Left colon (tissue), 2 donors: ENCODE data around the gene WDFY2. TPM values are rescaled to one million over a fixed set of nuclear protein-coding genes. Genes with fewer than 3 reads are reported as not detected.

ENCODE experiments used
- ATAC-seq: fragments of 200-7000 bp; cut with Tn5 transposase; one replicate; pipeline ENCODE4 v1.9.1; 2020; ENCODE audit warnings: mild to moderate bottlenecking, moderate library complexity
- DNase-seq, 2 donors: peaks; one replicate each; pipeline ENCODE4 v3.0.0-alpha.2; 2020
- intact Hi-C, 2 donors: fragments of 100-400 bp; cut with DNase I in 1 of 2; cut with micrococcal nuclease in 1 of 2; formaldehyde crosslinking; loops; one replicate each; pipeline versions ENCODE4 v1.11.2 to v1.14.0; 2022; cut with DNase I, micrococcal nuclease
- total RNA-seq, 2 donors: library from RNA; stranded (reverse); fragmentation: NEBNext Ultra II Directional; extraction: Animal tissue kit (Norgen Biotek cat#: 25700); gene quantifications; one replicate each; pipeline ENCODE4 v1.2.1, GENCODE V29; 2021
- donor health status: DM: no; HTN: no; CAD: no.
- donor health status: DM: yes; HTN: yes; CAD: no.

WDFY2 gene
- total RNA-seq, 2 donors from 2014 or later, result 4.2 to 4.7 TPM

DNA sequence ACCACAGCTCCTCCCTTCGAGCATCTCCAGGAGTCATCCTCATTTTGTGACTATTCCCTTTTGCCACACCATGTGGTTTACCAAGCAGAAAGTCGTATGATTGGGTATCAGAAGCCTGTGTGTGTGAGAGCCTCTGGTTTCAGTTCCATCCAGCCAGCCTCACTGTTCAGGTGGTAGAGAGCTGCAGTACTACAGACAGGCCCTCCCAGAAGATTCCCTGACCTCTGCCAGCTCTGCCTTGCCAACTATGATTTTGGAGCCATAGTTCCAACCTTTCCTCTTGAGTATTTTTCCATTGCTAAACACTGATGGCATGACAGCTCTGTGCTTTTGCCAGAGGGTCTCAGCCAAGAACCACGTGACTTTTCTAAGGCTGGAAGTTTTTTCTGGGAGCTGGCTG is 137.2 kb downstream of the WDFY2 start:
- no peak for ATAC-seq

DNA sequence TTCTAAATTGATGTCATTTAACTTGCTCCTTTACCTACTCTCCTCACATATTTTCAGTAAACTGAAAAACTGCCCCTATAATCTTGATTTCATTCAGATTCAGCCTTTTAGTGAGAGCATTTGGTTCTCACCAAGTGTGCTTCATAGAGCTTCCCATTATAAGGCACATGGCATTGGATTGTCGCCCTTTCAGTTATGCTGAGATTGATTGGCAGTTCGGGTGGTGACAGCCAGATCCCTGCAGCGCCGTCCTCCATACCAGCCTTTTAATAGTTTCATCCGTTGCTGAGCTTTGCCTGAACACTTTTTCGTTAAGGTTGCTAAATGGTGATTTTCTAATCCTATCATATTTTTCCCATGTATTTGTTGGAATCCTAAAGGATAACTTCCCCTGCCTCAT is 139.3 kb downstream of the WDFY2 start:
- DNase-seq (no peak), ATAC-seq (no peak)
- intact Hi-C loops, result no loop called here

More for the DNA sequence above, 137.2 kb downstream of the WDFY2 start:
- DNase-seq, result no peak
- intact Hi-C loops, result no loop called here

DNA sequence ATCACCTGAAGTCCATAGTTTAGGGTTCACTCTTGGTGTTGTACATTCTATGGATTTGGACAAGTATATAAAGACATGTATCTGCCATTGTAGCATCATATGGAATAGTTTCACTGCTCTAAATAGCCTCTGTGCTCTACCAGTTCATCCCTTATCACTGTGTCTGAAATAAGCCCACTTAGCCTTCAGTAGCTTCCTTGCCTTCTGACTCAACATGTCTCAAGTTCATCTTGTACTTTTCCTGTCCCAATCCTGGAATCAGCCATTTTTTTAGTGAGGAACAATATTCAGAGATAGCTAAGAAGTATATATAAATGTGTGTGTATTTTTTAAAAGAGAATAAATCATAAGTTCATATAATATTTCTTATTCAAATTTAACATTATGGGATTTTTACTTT is 140.5 kb downstream of the WDFY2 start:
- DNase-seq, result no peak
- no peak for ATAC-seq
- intact Hi-C loops, result no loop called here

DNA sequence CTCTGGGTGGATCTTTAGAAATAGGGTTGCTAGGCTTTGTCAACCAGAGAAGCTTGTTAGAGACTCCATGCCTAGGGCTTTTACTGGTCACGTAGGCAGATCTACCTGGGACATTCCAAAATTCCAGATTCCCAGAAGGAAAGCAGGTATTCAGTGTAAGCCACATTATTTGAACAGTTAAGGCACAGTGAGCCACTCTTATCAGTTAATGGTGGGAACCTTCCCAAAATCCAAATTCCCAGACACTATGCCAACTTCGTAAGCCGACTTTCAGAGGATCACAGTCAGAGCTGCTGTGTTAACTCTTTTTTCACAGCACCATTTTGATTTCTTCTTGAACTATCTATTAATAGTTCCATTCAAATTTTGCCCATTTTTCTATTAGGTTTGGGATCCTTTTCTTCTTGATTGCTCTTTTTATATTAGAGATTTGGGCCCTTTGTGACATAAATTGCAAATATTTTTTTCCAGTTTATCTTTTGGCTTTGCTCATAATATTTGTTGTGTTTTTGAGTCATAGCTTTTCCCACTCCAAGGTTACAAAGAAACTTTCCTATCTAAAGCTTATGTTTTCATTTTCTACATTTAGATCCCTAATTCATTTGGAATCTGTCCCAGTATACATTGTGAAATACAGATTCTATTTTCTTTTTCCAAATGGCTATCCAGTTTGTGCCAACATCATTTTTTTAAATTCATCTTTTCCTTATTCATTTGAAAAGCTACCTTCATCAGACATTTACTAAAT is 142.4 kb downstream of the WDFY2 start:
- ATAC-seq (no peak), DNase-seq (no peak)
- intact Hi-C loops, result no loop called here

DNA sequence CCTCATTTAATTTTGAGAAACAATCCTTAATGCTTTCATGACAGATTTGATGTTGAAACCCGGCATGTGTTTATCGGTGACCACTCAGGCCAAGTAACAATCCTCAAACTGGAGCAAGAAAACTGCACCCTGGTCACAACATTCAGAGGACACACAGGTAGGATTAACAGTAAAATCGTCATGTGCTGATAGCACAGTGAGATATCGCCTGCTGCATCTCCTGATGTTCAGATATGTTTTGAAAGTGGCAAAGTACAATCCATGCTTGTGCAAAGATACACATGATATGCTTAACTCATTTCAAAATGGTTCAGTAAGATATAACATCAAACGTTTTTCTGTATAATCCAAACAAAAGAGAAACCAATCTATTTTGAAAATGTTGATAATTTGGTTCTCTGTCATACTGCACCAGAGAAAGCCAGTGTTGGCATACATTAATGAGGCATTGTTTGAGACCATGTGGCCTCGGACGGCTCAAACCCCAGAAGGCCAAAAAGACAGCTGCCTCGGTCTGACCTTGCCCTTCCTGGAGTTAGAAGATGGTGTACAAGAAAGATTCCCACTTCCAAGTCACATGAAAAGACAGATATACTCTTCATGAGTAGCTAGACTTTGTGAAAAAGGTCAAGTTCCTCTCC is 143.5 kb downstream of the WDFY2 start:
- ATAC-seq (no peak), DNase-seq (no peak)
- intact Hi-C loops, result no loop called here

DNA sequence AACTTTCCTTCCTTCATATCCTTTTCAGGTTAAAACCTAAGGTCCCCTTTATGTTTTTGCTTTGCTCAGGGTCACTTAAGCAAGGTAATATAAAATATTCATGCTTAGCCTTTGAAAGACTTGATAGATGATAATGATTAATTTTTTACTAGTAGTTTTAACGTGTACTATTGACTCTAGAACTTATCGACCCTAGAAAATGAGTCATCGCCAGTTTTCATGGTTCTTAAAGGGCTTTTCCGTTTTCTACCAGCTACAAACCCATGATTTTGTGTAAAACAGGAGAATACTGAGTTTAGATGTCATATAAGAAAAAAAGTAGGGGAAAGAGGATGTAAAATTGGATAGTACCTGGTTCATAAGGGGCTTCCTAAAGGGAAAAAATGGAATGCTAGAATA is 144.0 kb downstream of the WDFY2 start:
- no peak for DNase-seq
- no peak for ATAC-seq
- intact Hi-C loops, result no loop called here

DNA sequence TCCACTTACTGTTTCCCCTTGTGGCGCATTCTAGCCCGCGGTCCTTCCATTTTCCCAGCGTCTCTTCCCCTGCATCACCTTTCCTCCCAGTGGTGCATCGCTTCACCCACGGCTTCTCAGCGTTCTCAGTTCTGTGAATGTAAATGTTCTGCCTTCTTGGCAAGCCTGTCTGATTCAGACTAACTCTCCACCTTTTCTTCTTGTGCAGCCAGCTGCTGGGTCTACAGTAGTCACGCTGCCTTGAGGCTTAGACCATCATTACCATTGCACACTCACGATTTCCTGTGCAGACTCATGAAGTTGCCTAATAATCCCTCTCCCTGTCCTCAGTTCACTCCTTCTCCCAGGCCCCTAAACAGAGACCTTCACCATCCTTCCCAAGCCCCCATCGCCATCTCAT is 144.7 kb downstream of the WDFY2 start:
- intact Hi-C loops, result no loop called here
- ATAC-seq (no peak), DNase-seq (no peak)

DNA sequence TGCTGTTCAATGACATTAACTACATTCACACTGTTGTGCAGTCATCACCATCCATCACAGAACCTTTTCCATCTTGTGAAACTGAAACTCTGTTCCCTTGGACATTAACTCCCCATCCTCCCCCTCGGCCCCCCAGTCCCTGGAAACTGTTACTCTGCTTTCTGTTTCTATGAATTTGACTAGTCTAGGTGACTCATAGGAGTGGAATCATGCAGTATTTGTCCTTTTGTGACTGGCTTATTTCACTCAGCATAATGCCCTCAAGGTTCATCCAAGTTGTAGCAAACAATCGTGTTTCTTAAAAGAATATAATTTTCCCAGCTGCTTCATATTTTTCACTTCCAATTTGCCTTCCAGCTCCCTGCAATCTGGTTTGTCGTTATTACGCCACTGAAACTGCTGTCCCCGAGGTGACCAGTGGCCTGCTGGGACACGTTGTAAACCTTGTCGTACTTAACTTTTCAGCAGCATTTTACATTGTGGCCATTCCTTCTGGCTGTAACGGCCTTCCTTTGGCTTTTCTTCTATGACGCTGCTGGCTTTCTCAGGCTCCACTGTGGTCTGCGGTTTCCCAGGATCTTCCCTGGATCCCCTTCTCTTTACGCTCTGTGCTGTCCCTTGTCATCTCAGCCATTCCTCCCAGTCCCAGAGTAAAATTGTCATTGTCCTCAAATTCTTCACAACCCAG is 145.7 kb downstream of the WDFY2 start:
- DNase-seq (no peak), ATAC-seq (no peak)
- intact Hi-C loops, result no loop called here

DNA sequence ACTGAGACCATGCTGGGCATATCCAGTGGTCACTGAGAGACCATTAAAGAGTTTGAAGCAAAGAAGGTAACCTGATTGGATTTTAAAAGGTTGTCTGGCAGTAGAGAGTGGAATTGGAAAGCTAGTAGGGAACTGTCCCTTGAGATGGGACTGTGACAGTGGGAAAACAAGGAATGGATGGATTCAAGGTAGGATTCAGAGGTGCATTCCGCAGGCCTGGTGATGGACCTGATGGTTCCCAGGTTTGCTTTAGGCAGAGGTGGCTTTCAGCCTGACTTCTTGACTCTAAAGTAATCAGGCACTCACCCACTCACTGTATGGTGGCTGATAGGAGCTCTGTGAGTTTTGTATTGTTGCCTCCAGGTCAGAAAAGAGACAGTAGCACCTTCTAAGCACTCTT is 146.7 kb downstream of the WDFY2 start:
- ATAC-seq (no peak), DNase-seq (no peak)
- intact Hi-C loops, result no loop called here

DNA sequence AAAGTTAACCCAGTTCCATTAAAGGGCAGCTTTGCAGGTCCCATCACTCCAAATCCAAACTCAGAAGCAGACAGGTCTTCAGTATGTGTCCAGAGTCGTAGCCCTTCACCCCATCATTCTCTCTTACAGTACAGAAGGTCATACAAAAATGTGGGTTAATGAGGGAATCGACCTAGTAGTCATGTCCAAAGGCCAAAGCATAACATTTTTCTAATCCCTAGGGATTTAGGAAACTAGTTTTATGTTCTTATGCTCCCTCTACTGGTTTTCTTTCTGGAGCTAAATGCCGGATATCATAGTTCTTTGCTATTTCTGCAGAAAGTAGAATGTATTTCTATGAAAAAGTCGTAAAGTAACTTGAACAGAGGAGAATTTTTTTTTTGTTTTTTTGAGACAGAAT is 147.5 kb downstream of the WDFY2 start:
- intact Hi-C loops, result no loop called here
- no peak for ATAC-seq

DNA sequence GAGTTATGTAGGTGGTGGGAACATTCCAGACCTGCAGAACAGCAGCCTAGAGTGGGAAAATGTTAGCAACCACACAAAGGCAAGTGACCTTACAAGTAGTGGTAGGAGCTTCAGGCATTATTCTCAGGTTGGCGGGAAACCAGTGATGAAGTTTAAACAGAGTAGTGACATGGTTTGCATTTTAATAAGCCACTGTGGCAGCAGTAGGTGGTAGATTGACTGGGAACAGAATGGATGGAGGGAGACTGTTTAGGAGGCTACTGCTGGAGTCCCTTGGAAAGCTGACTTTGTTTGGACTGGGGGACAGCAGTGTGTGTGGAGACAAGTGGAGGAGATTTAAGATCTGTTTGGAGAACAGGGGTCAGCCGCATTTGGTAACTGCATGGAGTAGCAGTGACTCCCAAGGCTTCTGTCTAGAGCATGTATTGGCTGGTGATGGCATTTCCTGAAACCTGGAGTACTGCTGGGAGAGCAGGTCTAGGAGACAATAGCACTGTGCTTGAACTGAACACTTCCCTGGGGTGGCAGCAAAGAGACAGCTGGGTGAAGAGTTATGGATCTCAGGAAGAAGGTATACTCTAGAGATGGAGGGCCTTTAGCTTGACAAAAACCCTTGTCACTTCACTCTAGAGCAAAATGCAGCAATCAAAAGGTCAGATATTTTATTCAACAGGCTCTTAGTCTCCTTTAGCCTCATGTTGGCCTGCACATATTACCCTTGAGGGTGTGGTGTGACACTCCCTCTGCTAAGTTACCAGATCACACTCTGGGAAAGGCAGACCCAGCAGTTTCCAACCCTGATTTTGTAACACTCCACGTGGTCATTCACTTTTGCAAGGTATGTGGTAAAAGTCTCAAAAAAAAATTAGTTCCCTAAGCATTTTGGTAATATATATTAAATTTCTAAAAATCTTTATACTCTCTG is 149.4 kb downstream of the WDFY2 start:
- ATAC-seq, result peak; percentile 69
- intact Hi-C loops, result no loop called here
- DNase-seq, result no peak

More for the DNA sequence above, 147.5 kb downstream of the WDFY2 start:
- no peak for DNase-seq

DNA sequence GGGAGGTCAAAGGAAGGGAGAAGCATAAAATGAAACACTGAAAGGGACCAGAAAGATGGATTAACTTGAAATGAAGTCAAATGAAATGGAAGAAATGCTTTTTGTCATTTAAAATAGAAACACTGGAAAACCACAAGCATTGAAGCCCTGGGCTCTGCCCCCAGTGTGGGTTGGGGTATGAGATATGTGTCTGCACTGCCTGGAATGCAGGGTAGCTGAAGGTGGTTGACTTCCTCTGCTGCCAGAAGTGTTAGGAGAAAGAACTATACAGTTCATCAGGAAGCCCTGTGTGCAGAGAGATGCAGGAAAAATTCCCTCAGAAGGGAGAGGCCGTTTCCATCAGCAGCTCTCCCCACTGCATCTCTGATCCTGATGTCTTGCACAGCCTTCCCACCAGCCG is 150.5 kb downstream of the WDFY2 start:
- ATAC-seq (no peak), DNase-seq (no peak)
- intact Hi-C loops, result no loop called here

DNA sequence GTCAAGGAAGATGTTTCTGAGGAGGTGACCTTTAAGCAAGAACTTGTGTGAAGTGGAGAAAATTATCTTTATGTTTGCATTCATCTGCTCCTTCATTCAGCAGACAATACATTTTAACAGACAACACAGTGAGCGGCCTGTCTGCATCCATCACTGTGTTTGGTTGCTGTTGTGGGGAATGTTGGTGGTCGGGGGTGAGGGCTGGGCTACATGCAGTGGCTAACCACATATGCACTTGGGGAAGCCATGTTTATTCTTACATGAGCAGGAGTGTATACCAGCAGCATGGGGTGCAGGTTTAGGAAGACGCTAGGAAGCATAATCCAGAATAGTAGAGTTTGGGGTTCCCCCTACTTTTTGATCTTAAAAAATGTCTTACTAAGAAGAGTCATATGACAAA is 153.3 kb downstream of the WDFY2 start:
- intact Hi-C loops, result no loop called here

DNA sequence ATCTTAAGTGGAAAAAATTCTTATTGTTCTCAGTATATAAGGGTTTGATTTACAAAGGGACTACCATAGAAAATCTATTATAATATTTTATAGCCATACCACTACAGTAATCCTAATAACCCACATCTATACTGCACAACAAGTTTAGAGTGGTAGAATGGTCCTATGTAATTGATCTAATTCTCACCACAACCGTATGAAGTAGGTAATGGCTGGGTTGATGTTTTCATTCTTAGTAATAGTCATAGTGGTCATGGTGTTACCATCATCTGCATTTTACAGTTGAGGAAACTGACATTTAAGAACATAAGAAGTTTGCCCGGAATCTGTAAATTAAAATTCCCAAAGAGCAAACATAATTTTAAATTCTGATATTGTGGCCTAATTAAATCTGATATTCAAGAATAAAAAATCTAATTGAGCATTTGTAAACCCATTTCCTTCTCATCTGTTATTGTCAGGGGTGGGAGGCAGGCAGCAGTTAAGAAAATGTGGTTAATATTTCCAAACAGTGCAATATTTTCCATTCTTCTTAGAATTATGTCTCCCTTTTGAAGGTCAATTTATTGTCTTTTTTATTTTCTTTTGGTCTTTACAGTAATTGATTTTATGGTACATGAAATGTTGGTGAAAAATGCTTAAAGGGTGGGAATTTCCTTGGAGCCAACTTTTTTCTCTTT is 154.1 kb downstream of the WDFY2 start:
- DNase-seq (no peak), ATAC-seq (no peak)
- intact Hi-C loops, result no loop called here

More for the DNA sequence above, 153.3 kb downstream of the WDFY2 start:
- ATAC-seq, result no peak
- DNase-seq, result no peak

DNA sequence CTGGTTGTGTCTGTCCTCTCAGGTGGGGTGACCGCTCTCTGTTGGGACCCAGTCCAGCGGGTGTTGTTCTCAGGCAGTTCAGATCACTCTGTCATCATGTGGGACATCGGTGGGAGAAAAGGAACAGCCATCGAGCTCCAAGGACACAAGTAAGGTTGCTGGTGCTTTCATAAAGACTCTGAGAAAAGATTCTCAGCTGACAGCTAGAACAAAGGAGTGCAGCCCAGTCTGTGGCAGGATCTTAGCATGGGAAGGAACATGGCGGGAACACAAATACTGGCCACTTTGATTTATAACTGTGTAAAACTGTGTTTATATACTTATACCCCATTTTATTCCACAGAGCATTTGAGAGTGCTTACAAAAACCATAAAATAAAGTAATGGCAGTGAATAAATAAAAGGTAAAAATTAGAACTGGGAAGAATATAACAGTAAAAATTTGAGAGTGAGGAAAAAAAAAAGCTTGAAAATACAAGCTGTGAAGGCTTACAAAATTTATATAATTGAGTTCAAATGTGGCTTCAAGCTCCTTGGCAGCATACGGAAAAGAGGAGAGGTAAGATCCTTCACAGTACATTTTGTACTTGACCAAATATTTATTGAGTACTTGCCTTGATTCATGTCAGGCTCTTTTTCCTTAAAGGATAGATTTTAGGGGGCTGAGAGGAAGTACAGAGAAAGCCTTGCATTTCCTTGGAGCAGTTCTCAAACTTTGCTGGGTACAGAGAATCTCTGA is 154.9 kb downstream of the WDFY2 start:
- intact Hi-C loops, result no loop called here
- no peak for DNase-seq
- ATAC-seq, result no peak

DNA sequence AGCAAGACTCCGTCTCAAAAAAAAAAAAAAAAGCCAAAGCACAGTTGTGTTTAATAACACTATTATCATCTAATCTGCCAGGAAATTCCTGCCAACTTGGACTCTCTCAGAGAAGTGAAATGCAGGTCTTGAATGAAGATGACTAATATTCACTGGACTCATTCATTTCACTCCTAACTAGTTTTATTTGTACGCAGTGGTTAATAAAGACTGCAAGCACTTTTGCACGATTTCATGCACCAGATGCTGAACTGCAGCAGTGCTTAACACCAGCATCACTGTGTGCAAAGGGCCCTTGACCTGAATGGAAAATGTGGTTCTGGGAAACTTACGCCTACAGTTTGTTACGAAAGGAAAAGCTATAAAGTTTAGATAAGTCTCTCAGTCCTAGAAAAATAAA is 156.4 kb downstream of the WDFY2 start:
- intact Hi-C loops, result no loop called here
- ATAC-seq (no peak), DNase-seq (no peak)

DNA sequence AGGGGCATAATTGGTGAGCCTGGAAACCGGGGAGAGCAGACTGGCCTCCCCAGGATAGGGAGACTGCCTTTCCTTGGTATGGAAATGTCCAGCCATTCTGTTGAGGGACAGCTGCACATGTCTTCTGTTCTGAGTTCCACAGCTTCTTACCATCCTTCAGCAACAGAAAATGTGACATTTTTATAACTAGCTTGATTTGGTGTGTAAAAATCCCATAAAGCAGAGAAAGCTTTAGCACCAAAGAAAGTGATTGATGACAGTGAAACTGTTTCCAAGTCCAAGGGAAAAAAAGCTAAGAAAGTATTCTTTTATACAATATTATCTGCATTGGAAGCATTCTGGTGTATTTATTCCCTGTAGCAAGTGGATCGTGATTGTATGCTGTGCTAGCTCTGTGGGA is 157.8 kb downstream of the WDFY2 start:
- intact Hi-C loops, result no loop called here
- ATAC-seq (no peak), DNase-seq (no peak)

DNA sequence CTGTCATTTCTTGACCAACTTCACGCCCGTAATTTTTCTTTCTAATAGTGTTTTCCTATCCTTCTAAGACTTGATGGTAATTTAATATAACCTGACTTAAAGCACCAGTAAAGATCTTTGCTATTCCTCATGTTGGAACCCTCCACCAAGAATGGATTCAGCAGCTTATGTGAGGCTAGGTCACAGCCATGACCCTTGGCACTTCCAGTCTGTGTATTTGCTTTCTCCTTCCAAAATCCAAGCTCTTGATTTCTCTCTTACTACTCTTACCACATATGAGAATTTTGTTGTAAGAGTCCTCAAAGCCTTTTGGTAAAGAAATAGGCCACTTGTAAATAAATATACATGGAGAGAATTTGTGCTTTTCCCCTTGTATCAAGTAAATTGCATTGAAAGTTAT is 158.3 kb downstream of the WDFY2 start:
- DNase-seq (no peak), ATAC-seq (no peak)
- intact Hi-C loops, result no loop called here
